ENCODE measurements around the gene LRRC8B. TPM values are rescaled to one million over a fixed set of nuclear protein-coding genes. Genes with fewer than 3 reads are reported as not detected.

The LRRC8B gene
- total RNA-seq, 1 experiment from 2014 or later, result 5.7 TPM

GRCh38 chr1:89632657-89633247, 108.1 kb downstream of the LRRC8B start, which contains the start of gene LRRC8C:
Gene LRRC8C (plus strand): TSS chr1:89633120. CDS start chr1:89686474, 53,354 bp downstream.
- peak; percentile 60 for DNase-seq (ENCODE audit: low read depth)

- DNase-seq (ENCODE audit: low read depth), result peak; percentile 42
These were observed 108.7 kb downstream of the LRRC8B start for GRCh38 chr1:89633248-89633799.

- no peak for DNase-seq (ENCODE audit: low read depth)
These were observed 109.4 kb downstream of the LRRC8B start for GRCh38 chr1:89633800-89634625.

GRCh38 chr1:89635825-89636815, 111.5 kb downstream of the LRRC8B start:
- DNase-seq (ENCODE audit: low read depth), result no peak

- DNase-seq (ENCODE audit: low read depth), result no peak
These were observed 112.9 kb downstream of the LRRC8B start for GRCh38 chr1:89637496-89637895.

- no peak for DNase-seq (ENCODE audit: low read depth)
These were observed 115.8 kb downstream of the LRRC8B start for GRCh38 chr1:89640440-89640839.

- DNase-seq (ENCODE audit: low read depth), result no peak
These were observed 117.2 kb downstream of the LRRC8B start for GRCh38 chr1:89641781-89642180.

- DNase-seq (ENCODE audit: low read depth), result no peak
These were observed 118.9 kb downstream of the LRRC8B start for GRCh38 chr1:89643577-89643976.

- no peak for DNase-seq (ENCODE audit: low read depth)
These were observed 119.6 kb downstream of the LRRC8B start for GRCh38 chr1:89644119-89644814.

GRCh38 chr1:89646259-89646658, 121.6 kb downstream of the LRRC8B start:
- DNase-seq (ENCODE audit: low read depth), result no peak

Other genes starting within 250 kb of the LRRC8B start
- not detected in 2 replicates for gene GBP6, start 160.8 kb upstream of the LRRC8B start, total RNA-seq (2014; rRNA removed)
- 4.8 and 5.7 TPM in 2 replicates for gene LRRC8C, start 108.3 kb downstream of the LRRC8B start, total RNA-seq (2014; rRNA removed)